GM12874 (cell line): ENCODE results near the gene CYB5R3.

Source experiments
- CTCF ChIP-seq: IDR thresholded peaks from 2 replicates; pipeline ENCODE4 v1.5.1; 2011; ENCODE audit warnings: low read depth, mild to moderate bottlenecking, control low read depth, low read length, moderate library complexity; ENCODE audit not compliant: insufficient read depth

CYB5R3 gene

GRCh38 chr22:42645341-42645937 is 3.8 kb downstream of the CYB5R3 start:
- TF ChIP-seq CTCF: no peak

GRCh38 chr22:42644422-42645340 is 4.5 kb downstream of the CYB5R3 start:
- TF ChIP-seq CTCF: no peak

GRCh38 chr22:42643634-42644421 is 5.4 kb downstream of the CYB5R3 start:
- no peak for TF ChIP-seq CTCF

GRCh38 chr22:42642806-42643633 is 6.2 kb downstream of the CYB5R3 start:
- no peak for TF ChIP-seq CTCF

- no peak for TF ChIP-seq CTCF
Observed at GRCh38 chr22:42641801-42642413, 7.3 kb downstream of the CYB5R3 start.

GRCh38 chr22:42639541-42640241 is 9.5 kb downstream of the CYB5R3 start:
- no peak for TF ChIP-seq CTCF
